Urinary bladder (tissue), 4 donors: ENCODE measurements around the gene ANKRD17. TPM values are rescaled to one million over a fixed set of nuclear protein-coding genes. Genes with fewer than 3 reads are reported as not detected.

Experiments used
- DNase-seq: peaks from one replicate; pipeline ENCODE4 v3.0.0-alpha.2; 2015; ENCODE audit errors: extremely low spot score
- H3K27ac ChIP-seq: one replicate; pipeline ENCODE4 v1.5.1; 2013; ENCODE audit warnings: low read depth, mild to moderate bottlenecking, moderate library complexity
- H3K36me3 ChIP-seq: one replicate; pipeline ENCODE4 v1.6.1; 2013; ENCODE audit warnings: mild to moderate bottlenecking, moderate library complexity; ENCODE audit not compliant: insufficient read depth
- H3K4me1 ChIP-seq: one replicate; pipeline ENCODE4 v1.6.1; 2013; ENCODE audit warnings: mild to moderate bottlenecking, moderate library complexity; ENCODE audit not compliant: insufficient read depth
- H3K4me3 ChIP-seq: one replicate; pipeline ENCODE4 v1.5.1; 2013; ENCODE audit warnings: low read depth, low read length
- WGBS: extraction: QIAGEN DNeasy Blood & Tissue Kit; methylation state at CpG from one replicate; pipeline ENCODE4 v1.1.7; 2013; 5-methylcytosine and 5-hydroxymethylcytosine counted together
- polyA plus RNA-seq: library from polyadenylated mRNA; stranded (reverse); fragments of 200-250 nt; gene quantifications from one replicate; pipeline ENCODE4 v1.2.3, GENCODE V29; 2013
- total RNA-seq: library from RNA; depleted of rRNA; stranded (reverse); fragments of >200 nt; gene quantifications from one replicate; pipeline ENCODE4 v1.2.3, GENCODE V29; 2014
- donor health status: healthy with polysubstance abuse.
- donor health status: healthy.

ANKRD17 gene
- total and polyA plus RNA-seq, 2 donors: 18.3 to 74.8 TPM

DNA sequence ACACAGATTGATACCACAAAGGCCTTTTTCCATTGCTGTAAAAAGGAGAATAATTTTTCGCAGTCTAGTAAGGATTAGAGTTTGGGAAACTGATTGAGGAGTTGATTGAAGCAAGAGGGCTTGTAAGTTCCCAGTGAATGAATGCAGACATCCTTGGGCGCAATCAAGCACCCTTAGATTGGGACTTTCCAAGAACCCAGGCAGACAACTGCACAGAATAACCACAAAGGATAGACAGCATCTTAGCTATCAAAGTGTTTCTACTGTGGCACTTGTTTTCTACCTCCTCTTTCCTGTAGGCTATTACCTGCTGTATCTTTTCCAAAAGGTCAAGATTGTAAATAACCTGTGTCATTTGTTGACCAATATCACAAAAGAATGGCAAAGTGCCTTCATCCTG, 191.7 kb downstream of the ANKRD17 start:
- H3K27ac ChIP-seq: no peak overlapping the region
- H3K4me1 ChIP-seq: no peaks in the 10 kb centered on the region
- H3K36me3 ChIP-seq: peaks cover 2% of the 10 kb centered on the region
- 97% methylated on average over 2 of the region's 2 CpGs for WGBS
- no peak for DNase-seq
- H3K4me3 ChIP-seq: no peak overlapping the region

DNA sequence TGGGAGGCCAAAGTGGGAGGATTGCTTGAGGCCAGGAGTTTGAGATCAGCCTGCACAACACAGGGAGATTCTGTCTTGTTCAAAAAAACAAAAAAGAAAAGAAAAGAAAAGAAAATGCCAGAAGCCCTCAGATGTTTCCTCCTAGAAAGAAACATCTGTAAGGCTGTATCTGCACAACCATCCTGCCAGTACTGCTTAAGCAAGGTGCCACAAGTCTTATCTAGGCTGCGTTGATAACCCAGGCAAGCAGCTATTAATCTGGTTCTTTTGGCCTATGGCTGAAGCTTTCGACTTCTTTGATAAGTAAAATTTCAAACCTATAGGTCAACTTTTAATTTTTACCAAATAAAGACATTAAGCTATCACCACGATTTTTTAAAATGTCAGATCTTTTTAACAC, 192.2 kb downstream of the ANKRD17 start:
- DNase-seq: no peak
- Histone ChIP-seq H3K4me1 (no peaks in the 10 kb centered on the region), H3K4me3 (no peak overlapping the region), H3K36me3 (peaks cover 2% of the 10 kb centered on the region), H3K27ac (no peak overlapping the region)
- 87% methylated on average over 3 of the region's 3 CpGs for WGBS

DNA sequence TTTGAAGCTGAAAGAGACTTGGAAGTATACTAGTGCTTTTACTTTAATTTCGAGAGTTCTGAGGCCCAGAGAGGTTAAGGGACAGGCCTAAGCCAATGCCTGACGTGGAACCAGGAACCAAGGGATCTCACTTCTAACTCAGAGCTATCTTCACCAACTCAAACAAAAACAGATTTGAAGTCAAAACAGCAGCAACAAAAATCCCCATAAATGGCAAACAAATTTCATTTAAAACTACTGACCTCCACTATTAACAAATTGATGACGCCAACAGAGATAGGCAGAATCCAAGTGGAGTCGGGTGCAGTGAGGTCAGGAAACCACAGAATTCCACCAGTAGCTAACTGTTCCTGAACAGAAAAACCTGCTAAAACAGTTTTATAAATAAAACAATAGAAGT, 194.1 kb downstream of the ANKRD17 start:
- no peak overlapping the region for H3K27ac ChIP-seq
- H3K4me3 ChIP-seq: no peak overlapping the region
- no peaks in the 10 kb centered on the region for H3K4me1 ChIP-seq
- no peak for DNase-seq
- 76% methylated on average over 4 of the region's 4 CpGs for WGBS
- peaks cover 4% of the 10 kb centered on the region for H3K36me3 ChIP-seq

DNA sequence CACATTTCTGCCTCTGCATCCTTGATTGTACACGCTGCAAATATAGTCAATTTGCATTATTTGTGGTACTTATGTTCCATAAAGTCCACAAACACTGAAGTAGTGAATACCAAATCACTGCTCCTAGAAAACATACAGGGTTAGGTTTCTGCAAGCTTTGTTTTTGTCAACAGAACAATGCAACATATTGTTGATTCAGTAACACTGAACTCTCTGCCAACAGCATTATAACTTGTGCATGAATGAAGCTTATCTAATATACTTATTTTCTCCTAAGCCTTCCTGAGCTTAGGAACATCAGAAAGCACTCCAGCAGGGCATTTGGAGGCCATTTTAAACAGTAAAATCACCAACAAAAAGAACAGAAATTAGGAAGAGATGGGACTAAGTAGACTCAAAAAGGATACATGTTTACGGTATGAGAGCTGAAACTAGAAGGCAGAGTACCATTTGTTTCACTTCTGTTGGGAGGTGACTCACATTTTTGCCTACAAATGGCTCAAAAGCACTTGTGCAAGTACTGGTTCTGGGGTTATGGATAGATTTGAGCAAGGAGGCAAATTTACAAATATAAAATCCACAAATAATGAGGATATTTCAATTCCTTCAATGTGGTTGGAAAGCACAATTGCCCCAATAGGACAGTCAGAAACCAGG, 203.2 kb downstream of the ANKRD17 start:
- H3K36me3 ChIP-seq: peaks cover 5% of the 10 kb centered on the region
- no peaks in the 10 kb centered on the region for H3K4me1 ChIP-seq
- no peak for DNase-seq
- WGBS: 91% methylated on average over 2 of the region's 2 CpGs
- H3K27ac ChIP-seq: no peak overlapping the region
- H3K4me3 ChIP-seq: no peak overlapping the region

DNA sequence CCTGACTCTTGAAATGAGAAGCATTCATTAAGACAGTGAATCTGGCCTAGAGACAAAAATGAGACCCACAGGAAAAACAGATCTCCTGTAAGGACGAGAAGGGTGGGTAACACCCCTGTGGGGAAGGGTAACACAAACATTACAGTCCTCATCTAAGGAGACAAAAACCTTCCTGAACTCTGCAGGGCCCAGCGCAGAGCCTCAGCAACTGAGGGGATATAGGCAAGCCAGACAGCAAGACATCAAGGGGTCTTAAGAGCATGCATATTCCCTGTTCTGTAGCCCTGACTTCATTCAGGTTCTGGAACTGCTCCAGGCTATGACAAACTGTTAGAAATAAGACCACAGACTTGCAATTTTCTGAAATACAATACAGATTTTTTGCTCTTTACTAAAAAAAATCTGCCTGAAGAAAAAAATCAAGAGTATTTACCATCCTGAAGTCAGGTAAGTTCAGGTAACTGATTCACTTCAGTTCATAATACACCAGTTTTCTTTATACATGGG, 204.6 kb downstream of the ANKRD17 start:
- no peak overlapping the region for H3K27ac ChIP-seq
- H3K4me3 ChIP-seq: no peak overlapping the region
- 73% methylated on average over 2 of the region's 2 CpGs for WGBS
- no peaks in the 10 kb centered on the region for H3K4me1 ChIP-seq
- DNase-seq: no peak
- peaks cover 3% of the 10 kb centered on the region for H3K36me3 ChIP-seq

DNA sequence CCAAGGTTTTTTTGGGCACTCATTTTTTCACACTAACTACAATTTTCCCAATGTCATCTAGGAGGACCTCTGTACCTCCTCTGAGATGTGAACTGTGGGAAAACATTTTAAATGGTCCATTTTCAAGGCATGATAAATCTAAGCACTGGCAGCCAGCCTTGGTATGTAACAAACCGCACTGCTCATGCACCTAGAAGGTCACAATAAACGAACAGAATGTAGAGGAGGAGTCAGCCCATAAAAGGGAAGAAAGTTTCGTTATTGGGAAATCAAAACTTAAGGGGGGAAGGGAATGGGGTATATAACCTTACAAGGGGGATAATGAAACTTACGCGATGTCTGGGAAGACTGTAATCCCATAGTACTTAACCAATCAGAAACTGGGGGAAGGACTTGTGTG, 205.5 kb downstream of the ANKRD17 start:
- H3K4me1 ChIP-seq: no peaks in the 10 kb centered on the region

DNA sequence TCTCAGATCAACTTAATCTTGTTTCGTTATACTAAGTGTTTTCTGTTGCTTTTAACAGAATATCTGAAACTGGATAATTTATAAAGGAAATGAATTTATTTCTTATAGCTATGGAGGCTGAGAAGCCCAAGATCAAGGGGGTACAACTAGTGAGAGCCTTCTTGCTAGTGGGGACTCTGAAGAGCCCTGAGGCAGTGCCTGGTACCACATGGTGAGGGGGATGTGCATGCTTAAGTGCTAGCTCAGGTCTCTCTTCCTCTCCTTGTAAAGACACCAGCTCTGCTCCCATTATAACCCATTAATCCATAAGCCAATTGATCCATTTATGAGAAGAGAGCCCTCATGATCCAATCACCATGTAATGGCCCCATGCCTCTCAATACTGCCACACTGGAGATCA, 207.0 kb downstream of the ANKRD17 start:
- H3K4me1 ChIP-seq: no peaks in the 10 kb centered on the region
- H3K36me3 ChIP-seq: no peaks in the 10 kb centered on the region
- DNase-seq: no peak
- H3K27ac ChIP-seq: no peak overlapping the region
- 96% methylated on average over 1 of the region's 1 CpG for WGBS
- H3K4me3 ChIP-seq: no peak overlapping the region

More for the DNA sequence above, 205.5 kb downstream of the ANKRD17 start:
- WGBS: 60% methylated on average over 5 of the region's 5 CpGs
- H3K4me3 ChIP-seq: no peak overlapping the region
- no peak for DNase-seq
- peaks cover 3% of the 10 kb centered on the region for H3K36me3 ChIP-seq
- no peak overlapping the region for H3K27ac ChIP-seq

DNA sequence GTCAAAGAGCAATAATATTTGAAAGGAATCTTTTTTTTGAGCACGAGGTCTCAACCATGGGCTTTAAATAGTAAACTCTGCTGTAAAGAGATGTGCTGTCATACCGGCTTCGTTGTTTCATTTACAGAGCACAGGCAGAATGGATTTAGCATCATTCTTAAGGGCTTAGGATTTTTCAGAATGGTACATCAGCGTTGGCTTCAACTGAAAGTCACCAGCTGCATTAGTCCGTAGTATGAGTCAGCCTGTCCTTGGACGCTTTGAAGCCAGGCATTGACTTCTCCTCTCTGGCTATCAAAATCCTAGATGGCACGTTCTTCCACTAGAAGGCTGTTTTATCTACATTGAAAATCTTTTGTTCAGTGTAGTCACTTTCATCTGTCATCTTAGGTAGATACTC, 212.7 kb downstream of the ANKRD17 start:
- H3K27ac ChIP-seq: no peak overlapping the region
- no peak for DNase-seq
- H3K4me3 ChIP-seq: no peak overlapping the region
- no peaks in the 10 kb centered on the region for H3K4me1 ChIP-seq
- no peaks in the 10 kb centered on the region for H3K36me3 ChIP-seq
- 50% methylated on average over 7 of the region's 7 CpGs for WGBS

DNA sequence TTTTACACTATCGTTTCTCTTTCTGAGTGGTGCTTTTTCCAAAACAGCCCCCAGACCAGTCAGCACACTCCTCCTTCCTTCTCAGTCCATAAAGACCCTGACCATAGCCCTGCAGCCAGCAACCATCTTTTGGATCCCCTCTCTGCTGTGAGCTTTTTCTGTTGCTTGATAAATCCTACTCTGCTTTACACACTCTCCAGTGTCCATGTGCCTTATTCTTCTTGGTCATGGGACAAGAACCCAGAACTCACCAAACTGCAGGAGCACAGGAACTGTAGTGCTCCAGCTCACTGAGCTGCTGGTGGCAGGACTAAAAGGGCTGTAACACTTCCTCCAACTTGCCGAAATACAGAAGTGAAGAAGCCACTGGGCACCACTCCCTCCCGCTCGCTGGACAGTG, 221.5 kb downstream of the ANKRD17 start:
- DNase-seq: no peak
- Histone ChIP-seq H3K4me1 (no peaks in the 10 kb centered on the region), H3K4me3 (no peak overlapping the region), H3K27ac (no peak overlapping the region), H3K36me3 (no peaks in the 10 kb centered on the region)
- WGBS: 96% methylated on average over 4 of the region's 4 CpGs

DNA sequence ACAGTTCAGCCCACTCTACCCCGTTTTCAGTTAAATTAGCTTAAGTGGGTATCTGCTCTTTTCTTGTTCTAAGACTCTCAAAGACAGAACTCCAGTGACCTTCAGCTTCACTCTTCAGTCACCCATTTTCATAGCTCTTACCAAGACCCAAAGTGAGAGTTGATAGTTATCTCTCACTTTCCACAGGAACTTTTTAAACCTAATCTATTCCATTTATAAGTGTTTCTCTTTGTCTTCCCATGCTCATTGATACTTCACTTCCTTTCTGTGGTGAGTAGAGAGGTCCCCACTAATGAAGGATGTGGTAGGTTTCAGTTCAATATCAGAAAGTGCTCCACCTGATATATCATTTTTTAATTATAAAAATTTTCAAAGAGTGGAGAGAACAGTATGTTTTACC, 222.5 kb downstream of the ANKRD17 start:
- no peaks in the 10 kb centered on the region for H3K36me3 ChIP-seq

DNA sequence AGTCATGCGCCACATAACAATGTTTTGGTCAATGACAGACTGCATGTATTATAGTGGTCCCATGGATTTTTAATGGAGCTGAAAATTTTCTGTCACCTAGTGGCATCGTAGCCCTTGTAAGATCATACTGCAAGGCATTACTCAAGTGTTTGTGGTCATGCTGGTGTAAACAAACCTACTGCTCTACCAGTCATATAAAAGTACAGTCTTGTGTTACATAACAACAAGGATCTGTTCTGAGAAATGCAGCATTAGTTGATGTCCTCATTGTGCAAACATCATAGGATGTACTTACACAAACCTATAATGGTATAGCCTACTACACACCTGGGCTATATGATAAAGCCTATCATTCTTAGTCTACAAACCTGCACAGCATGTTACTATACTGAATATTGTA, 223.7 kb downstream of the ANKRD17 start:
- WGBS: 88% methylated on average over 2 of the region's 2 CpGs
- Histone ChIP-seq H3K27ac (no peak overlapping the region), H3K4me1 (no peaks in the 10 kb centered on the region), H3K4me3 (no peak overlapping the region), H3K36me3 (no peaks in the 10 kb centered on the region)
- DNase-seq: no peak

More for the DNA sequence above, 222.5 kb downstream of the ANKRD17 start:
- Histone ChIP-seq H3K4me1 (no peaks in the 10 kb centered on the region), H3K27ac (no peak overlapping the region), H3K4me3 (no peak overlapping the region)
- WGBS: 84% methylated on average over 1 of the region's 1 CpG
- DNase-seq: no peak

DNA sequence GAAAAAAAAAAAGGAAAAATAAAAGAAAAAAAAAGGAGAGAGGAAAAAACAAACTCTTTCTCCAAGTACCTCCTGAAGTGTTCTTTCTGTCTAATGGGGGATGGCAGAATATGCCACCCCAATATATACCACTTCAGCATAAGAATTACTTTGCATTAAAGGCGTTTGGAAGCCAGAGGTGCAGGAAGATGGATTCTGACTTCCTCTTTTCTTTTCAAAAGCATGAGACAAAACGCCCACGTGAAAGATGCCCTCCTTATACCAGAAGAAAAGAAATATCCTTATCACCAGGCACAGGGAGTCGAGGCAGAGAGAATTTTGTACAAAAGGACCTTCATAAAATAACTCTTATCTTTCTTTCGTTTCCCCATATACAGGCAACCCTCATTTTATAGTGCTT, 230.0 kb downstream of the ANKRD17 start:
- WGBS: 56% methylated on average over 5 of the region's 5 CpGs
- no peaks in the 10 kb centered on the region for H3K4me1 ChIP-seq
- no peaks in the 10 kb centered on the region for H3K36me3 ChIP-seq
- H3K4me3 ChIP-seq: no peak overlapping the region
- no peak for DNase-seq
- H3K27ac ChIP-seq: no peak overlapping the region
